T-helper 1 cell treated with Interleukin-12 subunit alpha and Interleukin-12 subunit beta and Interleukin-4 antibody, amounts not matched to agents 30 ng/mL and 1 ng/mL, for 36 hours (primary cell): Measurements from ENCODE around the gene KRT75. TPM values are rescaled to one million over a fixed set of nuclear protein-coding genes. Genes with fewer than 3 reads are reported as not detected.

Source experiments
- intact Hi-C: fragments of 100-400 bp; cut with micrococcal nuclease; formaldehyde crosslinking; loops from one replicate; pipeline ENCODE4 v1.15.1; 2024
- total RNA-seq: library from RNA; stranded (reverse); gene quantifications from 2 replicates; pipeline ENCODE4 v1.2.3, GENCODE V29; 2022

KRT75 gene
- total RNA-seq, 1 donor from 2014 or later: not detected

DNA sequence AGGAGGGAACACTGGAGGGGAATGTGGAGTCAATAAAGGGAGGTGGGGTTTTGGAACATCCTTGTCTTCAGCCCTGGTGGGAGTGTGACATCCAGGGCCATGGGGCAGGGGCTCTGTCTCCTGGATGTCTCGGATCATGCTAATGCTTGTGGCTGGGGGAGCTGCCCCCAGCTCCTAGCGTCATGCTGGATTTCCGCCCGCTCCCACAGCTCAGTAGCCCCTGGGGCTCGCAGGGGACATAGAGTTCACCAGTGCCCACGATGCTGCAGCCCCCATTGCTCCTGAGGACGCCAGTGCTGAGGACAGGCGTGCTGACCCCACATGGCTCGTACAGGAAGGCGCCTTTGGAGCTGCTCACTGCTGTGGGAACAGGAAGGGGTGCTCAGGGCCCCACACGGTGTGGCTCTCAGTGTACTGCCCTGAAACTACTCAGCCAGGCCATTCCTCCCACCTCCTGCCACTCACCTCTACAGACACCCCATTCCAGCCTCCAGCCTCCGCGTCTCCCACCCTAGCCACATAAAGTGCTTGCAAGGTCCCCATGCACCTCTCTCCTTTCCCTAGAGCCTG is 39.2 kb downstream of the KRT75 start:
- intact Hi-C loops: no loop called here

DNA sequence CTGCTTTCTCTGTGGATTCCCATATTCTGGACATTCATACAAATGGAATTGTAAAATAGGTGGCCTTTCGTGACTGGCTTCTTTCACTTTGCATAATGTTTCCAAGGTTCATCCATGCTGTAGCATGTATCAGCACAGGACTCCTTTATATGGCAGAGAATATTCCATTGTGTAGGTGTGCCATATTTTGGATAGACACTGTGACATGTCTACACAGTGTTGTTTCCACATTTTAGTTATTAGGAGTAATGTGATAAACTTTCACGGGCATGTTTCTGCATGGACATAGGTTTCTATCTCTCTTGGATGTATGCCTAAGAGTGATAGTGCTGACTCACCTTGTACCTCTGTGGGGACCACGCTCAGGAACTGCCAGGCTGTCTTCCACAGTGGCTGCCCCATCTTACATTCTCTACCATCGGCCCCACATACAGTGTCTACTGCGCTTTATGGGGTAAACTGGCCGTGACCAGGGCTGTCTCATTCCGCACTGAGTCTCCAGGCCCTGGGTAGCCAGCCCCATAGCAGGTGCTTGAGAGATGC is 41.6 kb downstream of the KRT75 start:
- intact Hi-C loops: no loop called here

DNA sequence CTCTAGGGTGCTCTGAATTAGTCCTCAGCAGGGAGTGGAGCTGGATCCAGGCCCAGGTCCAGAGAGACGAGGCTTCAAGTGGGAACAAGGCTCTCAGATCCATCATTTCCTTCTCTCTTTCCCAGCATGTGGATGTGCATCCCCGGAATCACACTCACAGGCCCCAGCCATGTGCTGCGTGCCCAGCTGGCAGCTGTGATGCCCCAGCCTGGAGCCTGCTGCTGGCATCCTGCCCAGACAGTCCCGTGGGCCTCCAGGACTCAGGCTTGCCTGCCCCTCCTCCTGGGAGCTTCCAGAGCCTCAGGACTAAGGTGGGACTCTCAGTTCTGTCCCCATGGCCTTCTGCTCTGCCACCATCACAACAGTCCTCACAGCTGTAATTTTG is 42.6 kb downstream of the KRT75 start:
- intact Hi-C loops: no loop called here

DNA sequence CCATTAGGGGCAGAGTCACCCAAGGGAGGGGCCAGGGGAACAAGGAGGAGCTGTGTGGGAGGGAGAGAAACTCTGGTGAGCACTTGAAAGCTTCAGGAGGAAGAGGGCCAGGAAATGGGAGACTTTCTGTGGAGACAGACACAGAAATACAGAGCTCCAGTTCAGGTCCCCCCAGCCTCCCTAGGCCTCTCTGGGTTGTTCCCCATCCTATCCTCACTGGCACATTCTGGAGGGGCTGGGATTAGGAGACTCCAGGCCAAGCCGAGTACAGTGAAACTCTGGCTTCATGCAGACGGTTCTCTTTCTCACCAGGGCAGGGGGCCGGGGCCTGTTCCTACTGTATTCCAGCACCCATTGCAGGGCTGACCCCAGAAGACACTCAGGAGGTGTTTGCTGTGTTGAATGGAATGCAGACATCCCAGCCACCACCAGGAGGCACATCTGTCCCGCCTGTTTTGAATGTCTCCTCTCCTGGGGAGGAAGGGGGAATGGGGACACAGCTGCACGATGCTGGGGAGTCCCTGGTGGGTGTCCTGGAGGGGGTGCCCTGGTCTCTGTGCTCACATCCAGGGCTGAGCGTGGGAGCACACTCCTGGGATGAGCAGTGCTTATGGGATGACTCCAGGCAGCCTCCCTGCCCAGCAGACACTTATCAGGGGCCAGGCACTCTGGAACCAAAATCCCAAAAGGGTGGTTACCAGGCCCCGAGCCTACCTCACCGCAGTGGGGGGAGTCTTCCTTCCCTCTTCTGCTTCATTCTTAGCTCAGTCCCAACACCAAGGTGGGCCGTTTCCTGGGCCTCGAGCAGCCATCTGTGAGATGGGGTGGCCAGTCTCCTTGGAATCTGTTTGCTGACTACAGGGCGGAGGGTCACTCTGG is 43.2 kb downstream of the KRT75 start:
- intact Hi-C loops: no loop called here

DNA sequence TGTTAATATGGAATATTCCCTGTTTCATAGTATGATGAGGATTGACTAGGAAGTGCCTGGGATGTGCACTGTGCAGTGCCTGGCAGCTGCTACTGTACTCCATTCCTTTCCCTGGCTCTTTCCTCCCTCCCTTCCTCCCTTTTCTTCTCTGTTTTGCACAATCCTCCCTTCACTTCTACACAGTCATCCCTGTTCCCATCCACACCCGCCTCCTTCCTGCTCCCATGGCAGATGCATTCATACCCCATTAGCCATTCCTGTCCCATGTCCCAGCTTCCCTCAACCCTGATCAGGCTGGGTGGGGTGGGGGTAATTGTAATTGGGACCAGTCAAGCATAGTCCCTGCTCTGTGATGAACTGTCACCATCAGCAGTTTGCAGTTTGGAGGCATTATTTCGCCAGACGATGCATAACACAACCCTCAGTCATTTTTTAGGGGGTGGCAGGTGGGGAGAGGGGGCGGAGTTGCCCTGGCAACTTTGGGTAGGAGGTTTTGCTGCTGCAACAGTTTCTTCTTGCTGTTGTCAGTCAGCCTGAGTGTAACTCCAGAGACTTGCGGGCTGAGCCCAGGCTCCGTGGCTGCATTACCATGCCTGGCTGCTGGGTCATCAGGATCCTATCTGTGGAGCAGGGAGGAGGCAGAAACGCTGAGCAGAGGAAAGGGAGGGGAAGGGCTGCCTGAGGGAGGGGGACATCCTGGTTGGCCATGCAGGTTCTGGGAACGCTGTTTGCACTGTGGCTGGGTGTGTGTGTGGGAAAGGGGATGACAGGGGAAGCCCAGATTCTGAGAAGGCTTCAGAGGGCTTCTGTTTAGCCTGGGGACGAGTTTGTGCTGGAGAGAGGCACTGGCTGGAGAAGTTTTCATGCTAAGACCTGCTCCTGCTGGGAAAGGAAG is 44.6 kb downstream of the KRT75 start:
- intact Hi-C loops: no loop called here

DNA sequence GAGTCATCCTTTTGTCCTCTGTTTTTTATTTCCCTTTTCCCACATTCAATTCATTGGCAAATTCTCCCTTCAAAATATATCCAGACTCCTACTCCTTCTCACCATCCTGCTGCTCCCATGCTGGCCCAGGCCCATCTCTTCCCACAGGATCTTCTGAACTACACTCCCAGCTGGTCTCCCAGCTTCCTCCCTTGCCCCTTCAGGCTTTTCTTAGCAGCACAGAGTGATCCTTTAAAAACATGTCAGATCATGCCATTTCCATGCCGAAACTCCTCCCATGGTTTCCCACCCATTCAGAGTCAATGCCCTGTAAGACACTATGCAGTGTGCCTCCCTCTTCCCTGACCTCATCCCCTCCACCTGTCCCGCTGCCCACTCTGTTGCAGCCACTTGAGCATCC is 46.3 kb downstream of the KRT75 start:
- intact Hi-C loops: no loop called here

DNA sequence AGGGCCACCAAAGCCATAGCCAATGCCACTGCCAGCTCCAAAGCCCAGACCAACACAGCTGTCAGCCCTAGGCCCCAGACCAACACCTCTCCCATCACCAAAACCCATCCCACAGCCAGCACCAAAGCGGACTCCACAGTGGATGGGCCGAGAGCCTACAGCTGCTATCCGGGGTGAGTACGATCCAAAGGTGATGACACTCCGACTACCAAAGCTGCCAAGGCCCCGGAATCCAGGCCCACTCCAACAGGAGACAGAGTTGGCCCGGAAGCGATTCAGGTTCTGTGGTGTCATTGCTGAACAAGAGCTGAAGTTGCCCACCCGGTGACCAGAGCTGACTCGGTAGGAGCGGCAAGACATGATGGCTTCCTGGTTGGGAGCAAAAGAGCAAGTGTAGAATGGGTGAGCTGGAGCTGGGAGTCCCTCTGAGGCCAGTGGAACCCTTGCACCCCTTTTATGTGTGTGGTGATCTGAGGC is 48.9 kb downstream of the KRT75 start, which contains the start of gene KRT84:
KRT84 (minus strand) TSS at position 427 of the 477 bp plus-strand sequence; CDS start at position 360, 67 bp downstream.
- intact Hi-C loops: no loop called here

DNA sequence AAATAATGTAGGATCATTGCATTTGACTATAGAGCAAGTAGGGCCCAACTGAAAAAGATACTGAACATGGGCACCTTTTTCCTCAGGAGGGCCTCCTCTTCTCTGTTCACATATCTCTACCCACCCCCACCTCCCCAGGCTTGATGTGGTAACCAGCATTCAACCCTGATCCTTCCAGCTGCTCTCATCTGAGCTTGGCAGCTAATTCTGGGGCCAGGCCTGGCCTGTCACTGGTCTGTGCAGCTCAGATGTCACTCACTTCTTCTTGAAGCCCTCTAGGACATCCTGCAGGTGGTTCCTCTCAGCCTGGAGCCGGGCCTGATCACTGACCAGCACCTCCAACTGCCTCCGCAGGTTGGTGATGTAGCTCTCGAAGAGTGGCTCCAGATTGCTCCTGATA is 50.8 kb downstream of the KRT75 start:
- intact Hi-C loops: no loop called here

DNA sequence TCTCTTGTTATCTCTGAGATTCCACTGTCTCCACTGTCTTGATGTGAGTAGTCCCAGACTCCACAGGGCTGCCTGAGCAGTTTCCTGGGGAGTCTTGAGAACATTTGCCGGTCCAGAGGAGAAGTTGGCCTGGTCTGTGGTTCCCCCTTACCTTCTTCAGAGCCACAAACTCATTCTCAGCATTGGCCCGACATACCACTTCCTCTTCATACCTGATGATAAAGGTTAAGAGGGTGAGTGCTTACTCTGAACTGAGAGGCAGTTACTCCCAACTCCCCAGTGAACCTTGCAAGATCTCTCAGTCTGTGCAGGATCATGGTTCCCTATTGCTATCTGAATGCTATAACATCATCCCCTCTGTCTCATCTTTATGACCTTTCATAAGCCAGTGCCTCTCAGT is 51.3 kb downstream of the KRT75 start:
- intact Hi-C loops: no loop called here

DNA sequence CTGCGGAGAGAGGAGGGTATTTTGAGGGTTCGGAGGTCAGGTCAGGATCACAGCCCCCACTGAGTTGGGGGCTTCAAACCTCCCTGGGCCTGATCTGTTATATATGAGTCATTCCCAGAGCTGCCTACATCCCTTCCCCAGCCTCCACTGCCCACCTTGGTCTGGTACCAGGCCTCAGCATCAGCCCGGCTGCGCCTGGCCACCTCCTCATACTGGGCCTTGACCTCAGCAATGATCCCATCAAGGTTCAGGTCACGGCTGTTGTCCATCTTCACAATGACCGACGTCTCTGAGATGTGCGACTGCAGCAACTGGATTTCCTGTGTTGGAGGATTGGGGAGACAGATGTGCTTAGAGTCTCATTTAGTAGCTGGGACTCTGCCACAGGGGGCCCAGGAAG is 53.0 kb downstream of the KRT75 start:
- intact Hi-C loops: no loop called here

DNA sequence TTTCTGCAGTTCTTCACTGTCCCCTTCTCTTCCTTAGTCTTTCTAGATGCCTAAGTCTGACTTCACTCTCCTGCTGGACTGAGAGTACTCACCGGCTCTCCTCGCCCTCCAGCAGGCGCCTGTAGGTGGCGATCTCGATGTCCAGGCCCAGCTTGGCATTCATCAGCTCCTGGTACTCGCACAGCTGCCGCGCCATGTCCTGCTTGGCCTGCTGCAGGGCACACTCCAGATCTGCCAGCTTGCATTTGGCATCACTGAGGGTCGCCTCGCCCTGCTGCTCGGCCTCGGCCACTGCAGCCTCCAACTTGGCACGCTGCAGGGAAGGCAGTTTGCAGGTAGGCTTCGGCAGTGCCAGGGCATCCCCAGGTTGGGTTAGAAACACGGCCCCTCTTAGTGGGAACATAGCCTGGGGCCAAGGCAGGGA is 53.9 kb downstream of the KRT75 start:
- intact Hi-C loops: no loop called here

DNA sequence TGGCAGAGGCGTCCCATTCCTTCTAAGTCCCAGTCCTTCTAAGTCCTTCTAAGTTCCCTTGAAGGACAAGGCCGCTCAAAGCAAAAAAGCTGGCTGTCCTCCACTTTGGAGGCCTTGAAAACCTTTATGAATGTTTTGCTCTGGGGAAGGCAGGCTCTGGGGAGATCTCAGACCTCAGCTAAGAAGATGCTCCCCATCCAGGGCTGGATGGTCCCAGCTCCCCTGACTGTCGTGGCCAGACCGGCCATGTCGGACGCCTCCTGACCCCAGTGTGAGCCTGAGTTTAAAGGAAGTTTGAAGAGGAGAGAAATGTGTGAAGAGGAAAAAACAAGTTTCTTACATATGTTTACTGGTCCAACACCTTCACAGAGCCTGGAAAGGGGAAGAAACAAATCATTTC is 54.6 kb downstream of the KRT75 start:
- intact Hi-C loops: no loop called here

DNA sequence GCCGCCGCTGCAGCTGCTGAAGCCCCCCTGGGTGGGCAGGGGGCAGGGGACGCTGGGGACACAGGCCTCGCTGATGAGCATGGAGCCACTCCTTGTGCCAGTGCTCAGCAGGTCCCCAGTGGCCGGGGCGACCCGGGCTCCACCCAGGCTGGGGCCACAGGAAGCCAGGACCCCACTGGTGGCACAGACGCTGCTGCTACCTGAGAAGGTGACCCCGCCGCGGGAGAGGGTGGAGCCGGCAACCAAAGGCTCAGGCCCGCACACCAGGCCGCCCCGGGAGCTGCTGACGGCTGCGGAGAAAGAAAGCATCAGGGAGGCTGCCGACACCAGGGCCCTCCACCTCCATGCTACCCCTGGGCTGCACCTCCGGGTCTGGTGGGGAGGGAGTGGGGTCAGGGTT is 56.1 kb downstream of the KRT75 start:
- intact Hi-C loops: no loop called here

DNA sequence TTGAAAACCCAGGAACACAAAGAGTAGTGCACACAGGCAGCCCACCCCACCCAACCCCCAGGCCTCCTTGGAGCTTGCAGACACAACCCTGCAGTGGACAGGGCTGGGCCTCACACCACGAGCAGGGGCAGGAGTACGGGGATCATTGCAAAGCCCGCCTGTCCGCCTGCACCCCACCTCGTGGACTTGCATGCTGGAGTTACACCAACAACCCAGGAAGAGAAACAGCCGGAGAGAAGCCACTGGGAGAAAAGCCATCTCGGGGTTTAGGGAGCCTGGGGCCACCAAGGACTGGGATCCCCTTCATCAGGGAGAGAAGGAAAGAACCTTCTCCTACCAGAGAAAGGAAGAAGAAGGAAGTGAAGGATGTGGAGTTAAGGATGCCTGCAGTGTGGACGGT is 56.9 kb downstream of the KRT75 start:
- intact Hi-C loops: no loop called here

Other genes with a start within 250 kb of the KRT75 start
- not detected in 2 replicates for gene KRT80, start 242.4 kb downstream of the KRT75 start, total RNA-seq
- gene KRT7, start 201.1 kb downstream of the KRT75 start, total RNA-seq: 53.6 and 56.8 TPM in 2 replicates
- gene KRT86, start 159.7 kb downstream of the KRT75 start, total RNA-seq: 1.9 and 3.4 TPM in 2 replicates
- gene KRT81, start 142.8 kb downstream of the KRT75 start, total RNA-seq: not detected in 2 replicates
- not detected in 2 replicates for gene KRT83, start 113.0 kb downstream of the KRT75 start, total RNA-seq
- not detected in 2 replicates for gene KRT85, start 66.9 kb downstream of the KRT75 start, total RNA-seq
- gene KRT84, start 48.7 kb downstream of the KRT75 start, total RNA-seq: not detected in 2 replicates
- not detected in 2 replicates for gene KRT82, start 28.0 kb downstream of the KRT75 start, total RNA-seq
- not detected in 2 replicates for gene KRT6B, start 17.8 kb upstream of the KRT75 start, total RNA-seq
- not detected in 2 replicates for gene KRT6C, start 39.4 kb upstream of the KRT75 start, total RNA-seq
- not detected in 2 replicates for gene KRT6A, start 58.9 kb upstream of the KRT75 start, total RNA-seq
- gene KRT5, start 86.0 kb upstream of the KRT75 start, total RNA-seq: not detected in 2 replicates
- gene KRT71, start 118.8 kb upstream of the KRT75 start, total RNA-seq: not detected in 2 replicates
- not detected in 2 replicates for gene KRT74, start 139.5 kb upstream of the KRT75 start, total RNA-seq
- 1.6 and 1.7 TPM in 2 replicates for gene KRT72, start 167.1 kb upstream of the KRT75 start, total RNA-seq
- gene KRT73, start 184.2 kb upstream of the KRT75 start, total RNA-seq: 0.61 and 0.78 TPM in 2 replicates
- gene KRT2, start 217.8 kb upstream of the KRT75 start, total RNA-seq: 0.20 and 0.27 TPM in 2 replicates
- 0.39 and 0.51 TPM in 2 replicates for gene KRT1, start 246.0 kb upstream of the KRT75 start, total RNA-seq